AG09319 (cell line): ENCODE results near the gene SLC39A6.
"Not testable (repeated sequence)": the region's sequence is repeated elsewhere in the genome, so short reads cannot be mapped to it uniquely, and the experiment has no call there.

ENCODE experiments used
- DNase-seq: peaks from one replicate; pipeline ENCODE4 v3.0.0-alpha.2; 2010; ENCODE audit warnings: low read depth; ENCODE audit errors: extremely low read depth
- TF ChIP-seq, protein P1 (sequence below): IDR thresholded peaks from 2 replicates; pipeline ENCODE4 v1.5.1; 2011; ENCODE audit warnings: low read depth, mild to moderate bottlenecking, inconsistent platforms, low read length, moderate library complexity

SLC39A6 gene

DNA sequence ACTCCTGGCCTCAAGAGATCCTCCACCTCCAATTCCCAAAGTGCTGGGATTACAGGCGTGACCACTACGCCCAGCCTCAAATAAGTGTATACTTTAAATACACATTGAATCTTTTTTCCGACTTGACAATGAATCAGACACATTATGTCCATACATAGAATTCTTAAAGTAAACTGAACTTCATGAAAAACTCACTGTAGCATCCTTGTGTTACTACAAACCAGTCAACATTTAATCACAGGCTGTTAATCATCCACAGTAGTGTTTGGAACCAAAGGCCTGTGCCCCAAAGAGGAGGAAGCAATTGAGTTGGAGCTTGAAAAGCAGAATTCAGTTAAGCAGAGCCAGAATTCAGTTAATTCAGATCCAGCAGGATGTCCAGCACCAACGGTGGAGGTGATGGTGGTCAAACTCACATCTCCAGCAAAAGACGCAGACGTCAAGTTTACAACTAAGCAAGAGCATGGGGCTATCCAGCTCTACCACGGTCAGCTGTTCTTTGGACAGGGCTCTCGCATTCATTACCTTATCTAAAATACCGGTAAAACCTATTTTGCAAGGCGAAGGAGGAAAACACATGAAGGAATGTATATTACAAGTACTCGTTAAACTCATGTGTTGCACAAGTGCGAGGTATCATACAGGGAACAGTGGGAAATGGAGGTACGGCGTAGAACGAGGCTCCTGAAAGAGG, 1.2 kb downstream of the SLC39A6 start:
- TF ChIP-seq, protein P1, sequence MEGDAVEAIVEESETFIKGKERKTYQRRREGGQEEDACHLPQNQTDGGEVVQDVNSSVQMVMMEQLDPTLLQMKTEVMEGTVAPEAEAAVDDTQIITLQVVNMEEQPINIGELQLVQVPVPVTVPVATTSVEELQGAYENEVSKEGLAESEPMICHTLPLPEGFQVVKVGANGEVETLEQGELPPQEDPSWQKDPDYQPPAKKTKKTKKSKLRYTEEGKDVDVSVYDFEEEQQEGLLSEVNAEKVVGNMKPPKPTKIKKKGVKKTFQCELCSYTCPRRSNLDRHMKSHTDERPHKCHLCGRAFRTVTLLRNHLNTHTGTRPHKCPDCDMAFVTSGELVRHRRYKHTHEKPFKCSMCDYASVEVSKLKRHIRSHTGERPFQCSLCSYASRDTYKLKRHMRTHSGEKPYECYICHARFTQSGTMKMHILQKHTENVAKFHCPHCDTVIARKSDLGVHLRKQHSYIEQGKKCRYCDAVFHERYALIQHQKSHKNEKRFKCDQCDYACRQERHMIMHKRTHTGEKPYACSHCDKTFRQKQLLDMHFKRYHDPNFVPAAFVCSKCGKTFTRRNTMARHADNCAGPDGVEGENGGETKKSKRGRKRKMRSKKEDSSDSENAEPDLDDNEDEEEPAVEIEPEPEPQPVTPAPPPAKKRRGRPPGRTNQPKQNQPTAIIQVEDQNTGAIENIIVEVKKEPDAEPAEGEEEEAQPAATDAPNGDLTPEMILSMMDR = no peak
- DNase-seq = no peak

DNA sequence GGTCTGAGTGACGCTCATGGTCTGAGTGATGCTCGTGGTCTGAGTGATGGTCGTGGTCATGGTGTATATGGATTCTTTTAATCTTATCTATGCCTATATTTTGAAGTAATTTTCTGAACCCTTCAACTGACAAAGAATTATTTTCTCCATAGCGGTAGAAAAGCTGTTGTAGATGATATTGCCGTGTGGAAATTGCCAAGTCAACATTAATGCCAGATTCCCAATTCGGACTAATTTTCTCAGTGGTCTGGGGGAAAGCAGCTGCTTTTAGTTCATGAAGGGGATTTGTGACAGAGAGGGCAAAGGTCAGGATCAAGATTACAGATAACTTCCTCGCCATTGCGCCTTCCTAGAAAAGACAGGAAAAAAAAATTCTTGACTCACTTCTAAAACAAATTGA, 2.5 kb downstream of the SLC39A6 start:
- TF ChIP-seq, protein P1 = no peak
- DNase-seq = no peak

DNA sequence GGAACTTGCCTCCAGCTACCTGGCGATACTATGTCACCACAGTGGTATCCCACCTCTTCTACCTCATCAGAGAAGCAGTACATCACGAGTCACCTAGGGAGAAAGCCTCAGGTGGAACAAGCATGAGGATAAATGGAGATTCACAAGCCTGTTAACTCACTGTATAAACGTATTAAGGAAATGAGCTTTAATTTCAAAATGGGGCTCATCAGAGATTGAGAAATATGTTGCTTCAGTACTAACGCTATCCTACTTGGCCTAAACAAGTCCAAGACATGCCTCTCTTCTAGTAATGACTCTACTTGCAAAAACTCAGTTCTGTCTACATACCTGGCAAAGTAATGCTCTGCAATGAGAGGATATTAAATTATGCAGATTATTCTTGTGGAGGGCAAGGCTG, 4.3 kb downstream of the SLC39A6 start:
- DNase-seq = no peak
- TF ChIP-seq, protein P1 = no peak

- DNase-seq = no peak
- TF ChIP-seq, protein P1 = no peak
These were observed 8.8 kb downstream of the SLC39A6 start for GRCh38 chr18:36120297-36120696.

GRCh38 chr18:36116771-36117170, 12.4 kb downstream of the SLC39A6 start:
- DNase-seq = not testable (repeated sequence)

DNA sequence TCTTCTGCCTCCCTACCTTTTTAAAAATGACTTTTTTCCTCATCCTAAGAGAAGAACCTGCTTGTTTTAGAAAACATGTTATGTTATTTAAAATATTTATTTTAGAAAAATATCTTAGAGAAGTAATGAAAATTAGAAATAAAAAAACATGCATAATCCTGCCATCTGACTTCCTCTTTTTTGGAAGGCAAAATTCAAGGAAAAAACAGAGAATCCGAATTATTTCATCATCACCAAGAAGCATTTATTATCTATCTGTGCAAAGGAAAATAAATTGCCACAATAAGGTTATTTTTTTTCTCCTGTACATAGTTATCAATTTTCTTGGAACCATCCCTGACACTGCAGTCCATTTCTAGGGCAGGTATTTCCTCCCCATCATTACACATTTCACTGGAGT, 14.4 kb downstream of the SLC39A6 start:
- TF ChIP-seq, protein P1 = no peak
- no peak for DNase-seq

GRCh38 chr18:36114251-36114650, 14.9 kb downstream of the SLC39A6 start:
- TF ChIP-seq, protein P1 = no peak
- no peak for DNase-seq

GRCh38 chr18:36112302-36112701, 16.8 kb downstream of the SLC39A6 start:
- TF ChIP-seq, protein P1 = no peak
- no peak for DNase-seq
